ENCODE data around the gene MICALL2. TPM values are rescaled to one million over a fixed set of nuclear protein-coding genes. Genes with fewer than 3 reads are reported as not detected.

MICALL2 gene
- polyA plus RNA-seq, 2 of the 4 experiments (the other 2 are of a cell fraction) = 6.1 to 20.6 TPM

- POLR2A ChIA-PET = no interaction called here
- no peak for ATAC-seq
- WGBS (ENCODE audit: missing lambda C conversion rate) = 96% methylated on average over 29 of the region's 62 CpGs
- Histone ChIP-seq H3K4me2 (no peak overlapping the region), H3K9me3 (no peaks in the 10 kb centered on the region), H3K4me3 (no peak overlapping the region), H3K4me1 (peaks cover 16% of the 10 kb centered on the region), H3K27ac (no peak overlapping the region)
- no peak for DNase-seq (ENCODE audit: low read depth in 1 of 2, low spot score in 1 of 2)
- CTCF ChIA-PET = interaction anchor here (0.8 to 7.2 kb wide), 7 partner anchors 11 to 58 kb away, joined by 3 to 48 read pairs (median 3); partner anchors contain the start of gene TMEM184A
- TF ChIP-seq FOSB (CRISPR knock-in tag; IDR thresholded peaks at IDR 0.05) = no peak
- no peak for TF ChIP-seq CTCF (IDR thresholded peaks at IDR 0.05)
- no peak for TF ChIP-seq BHLHE40 (IDR thresholded peaks at IDR 0.05; ENCODE audit: low read depth, low read length)
- TF ChIP-seq CHD2 (IDR thresholded peaks at IDR 0.05; ENCODE audit: low read length, partially characterized antibody) = no peak
- no peak for TF ChIP-seq TFCP2L1 (CRISPR knock-in tag; IDR thresholded peaks at IDR 0.05)
- no peak for TF ChIP-seq HMGXB4 (CRISPR knock-in tag; IDR thresholded peaks at IDR 0.05; ENCODE audit: borderline replicate concordance)
- no peak for TF ChIP-seq NR3C1 (IDR thresholded peaks at IDR 0.05)
- TF ChIP-seq HOXB5 (CRISPR knock-in tag; IDR thresholded peaks at IDR 0.05) = no peak
- TF ChIP-seq SREBF2 (IDR thresholded peaks at IDR 0.05) = no peak
- TF ChIP-seq POLR2A (IDR thresholded peaks at IDR 0.05; ENCODE audit: low read length) = no peak
- no peak for TF ChIP-seq MAZ (IDR thresholded peaks at IDR 0.05; ENCODE audit: borderline replicate concordance, low read depth, low read length)
- FAIRE-seq = no peak
Measured at GRCh38 chr7:1498370-1499305, 39.4 kb upstream of the MICALL2 start.

GRCh38 chr7:1497293-1497927 is 38.1 kb upstream of the MICALL2 start:
- ChIA-PET POLR2A (no interaction called here), CTCF (interaction anchor here (0.9 to 7.2 kb wide), 6 partner anchors 9 to 59 kb away, joined by 3 to 48 read pairs (median 3); partner anchors contain the start of gene TMEM184A)
- H3K4me2 ChIP-seq = no peak overlapping the region
- peaks cover 6% of the 10 kb centered on the region for H3K4me1 ChIP-seq
- H3K9me3 ChIP-seq = no peaks in the 10 kb centered on the region
- ATAC-seq (no peak), DNase-seq (ENCODE audit: low read depth in 1 of 2, low spot score in 1 of 2) (no peak), FAIRE-seq (no peak)
- TF ChIP-seq ZFP36 (IDR thresholded peaks at IDR 0.05; ENCODE audit: borderline replicate concordance, partially characterized antibody) = no peak
- no peak for TF ChIP-seq RARB (CRISPR knock-in tag; IDR thresholded peaks at IDR 0.05)
- TF ChIP-seq ATOH8 (CRISPR knock-in tag; IDR thresholded peaks at IDR 0.05; ENCODE audit: low read depth) = no peak
- no peak for TF ChIP-seq GATA3 (IDR thresholded peaks at IDR 0.05; ENCODE audit: borderline replicate concordance)
- TF ChIP-seq ESRRA (IDR thresholded peaks at IDR 0.05; ENCODE audit: borderline replicate concordance, low read length) = no peak
- TF ChIP-seq TP53 (CRISPR knock-in tag; IDR thresholded peaks at IDR 0.05) = no peak
- TF ChIP-seq USF2 (IDR thresholded peaks at IDR 0.05) = no peak
- no peak for TF ChIP-seq MAFK (IDR thresholded peaks at IDR 0.05; ENCODE audit: partially characterized antibody)
- no peak for TF ChIP-seq NFE2L2 (conservative IDR thresholded peaks at IDR 0.05; ENCODE audit: low read length)
- no peak overlapping the region for H3K27ac ChIP-seq
- no peak overlapping the region for H3K4me3 ChIP-seq
- WGBS (ENCODE audit: missing lambda C conversion rate) = 88% methylated on average over 32 of the region's 37 CpGs

Measured in A549 (cell line).